OCI-LY7 (cell line): ENCODE measurements around the gene ARRDC1. TPM values are rescaled to one million over a fixed set of nuclear protein-coding genes. Genes with fewer than 3 reads are reported as not detected.

ENCODE experiments used
- BruUV-seq: library from RNA; stranded (reverse); fragments of 400-500 nt; replicated peaks from 2 replicates; lab custom pipeline; 2021; lab: Mats Ljungman, UMichigan
- CTCF ChIA-PET: fragments of 300-600 bp; sonication (Branson Sonifier 250); formaldehyde crosslinking; loops from one replicate; lab custom pipeline; 2022; ENCODE audit warnings: antibody characterized with exemption; ENCODE audit not compliant: unreplicated experiment; lab: Charles Lee
- POLR2A ChIA-PET: fragments of 300-600 bp; sonication (Branson Sonifier 250); formaldehyde crosslinking; loops from one replicate; lab custom pipeline; 2022; ENCODE audit warnings: antibody characterized with exemption; lab: Charles Lee
- DNase-seq: peaks from one replicate; pipeline ENCODE4 v3.0.0-alpha.2; 2015; ENCODE audit warnings: low spot score
- H2AFZ ChIP-seq: fragments of 200-600 bp; sonication (generic), shearing (Covaris generic); 2 replicates; pipeline ENCODE4 v1.6.1; 2014; ENCODE audit warnings: mild to moderate bottlenecking, antibody characterized with exemption, low read length, moderate library complexity
- H3K27ac ChIP-seq: fragments of 200-600 bp; sonication (generic); 2 replicates; pipeline ENCODE4 v1.5.1; 2014; ENCODE audit warnings: mixed run types, low read depth, mild to moderate bottlenecking, moderate library complexity, low read length, inconsistent platforms; ENCODE audit not compliant: poor library complexity, severe bottlenecking
- H3K36me3 ChIP-seq: fragments of 200-600 bp; sonication (generic); 2 replicates; pipeline ENCODE4 v1.6.1; 2014; ENCODE audit warnings: mild to moderate bottlenecking, antibody characterized with exemption, low read length, moderate library complexity, mixed read lengths; ENCODE audit not compliant: insufficient read depth
- H3K4me1 ChIP-seq: fragments of 200-600 bp; sonication (generic); 2 replicates; pipeline ENCODE4 v1.5.1; 2014; ENCODE audit warnings: mild to moderate bottlenecking, low read length; ENCODE audit not compliant: insufficient read depth, poor library complexity, severe bottlenecking
- H3K4me2 ChIP-seq: fragments of 200-600 bp; sonication (generic); 2 replicates; pipeline ENCODE4 v1.6.1; 2014; ENCODE audit warnings: mild to moderate bottlenecking, low read length
- H3K4me3 ChIP-seq: fragments of 200-600 bp; sonication (generic); 2 replicates; pipeline ENCODE4 v1.5.1; 2014; ENCODE audit warnings: mild to moderate bottlenecking, low read depth, low read length; ENCODE audit not compliant: poor library complexity, severe bottlenecking
- H3K79me2 ChIP-seq: fragments of 200-600 bp; sonication (generic); 2 replicates; pipeline ENCODE4 v1.6.1; 2016; ENCODE audit warnings: low read depth, mild to moderate bottlenecking, low read length, moderate library complexity, mixed read lengths; ENCODE audit not compliant: insufficient read depth
- H3K9me2 ChIP-seq: fragments of 200-600 bp; sonication (generic); 2 replicates; pipeline ENCODE4 v1.6.1; 2016; ENCODE audit warnings: mild to moderate bottlenecking, low read length, mixed read lengths; ENCODE audit not compliant: insufficient read depth
- H3K9me3 ChIP-seq: fragments of 200-600 bp; sonication (generic); 2 replicates; pipeline ENCODE4 v1.6.1; 2014; ENCODE audit warnings: mild to moderate bottlenecking, mixed run types, low read length, mixed read lengths
- H4K20me1 ChIP-seq: fragments of 200-600 bp; sonication (generic); 2 replicates; pipeline ENCODE4 v1.6.1; 2014; ENCODE audit warnings: mild to moderate bottlenecking, antibody characterized with exemption, low read length, moderate library complexity, mixed read lengths; ENCODE audit not compliant: insufficient read depth
- EZH2phosphoT487 ChIP-seq: fragments of 200-600 bp; sonication (generic); IDR thresholded peaks from 2 replicates; pipeline ENCODE4 v1.6.1; 2018; ENCODE audit warnings: low read depth, borderline replicate concordance, mild to moderate bottlenecking, mixed run types, antibody characterized with exemption, low read length, moderate library complexity, mixed read lengths
- intact Hi-C: fragments of 100-400 bp; cut with micrococcal nuclease; formaldehyde crosslinking; loops from one replicate; pipeline ENCODE4 v1.10.0; 2022; ENCODE audit not compliant: unreplicated experiment
- total RNA-seq, 2 experiments: library from RNA; depleted of rRNA in 1 of 2; stranded (reverse); fragments of >200 nt in 1 of 2; shearing (Covaris generic) in 1 of 2; gene quantifications; 2 replicates each; pipeline ENCODE4 v1.2.3, GENCODE V29; 2014 to 2022
- TF ChIP-seq, protein P1 (sequence below): fragments of 200-600 bp; sonication (generic); conservative IDR thresholded peaks from 2 replicates; pipeline ENCODE4 v1.5.1; 2014; ENCODE audit warnings: mild to moderate bottlenecking, antibody characterized with exemption, low read length, moderate library complexity, mixed read lengths

The ARRDC1 gene
- total RNA-seq, 2 experiments from 2014 or later: 59.6 to 70.3 TPM

DNA sequence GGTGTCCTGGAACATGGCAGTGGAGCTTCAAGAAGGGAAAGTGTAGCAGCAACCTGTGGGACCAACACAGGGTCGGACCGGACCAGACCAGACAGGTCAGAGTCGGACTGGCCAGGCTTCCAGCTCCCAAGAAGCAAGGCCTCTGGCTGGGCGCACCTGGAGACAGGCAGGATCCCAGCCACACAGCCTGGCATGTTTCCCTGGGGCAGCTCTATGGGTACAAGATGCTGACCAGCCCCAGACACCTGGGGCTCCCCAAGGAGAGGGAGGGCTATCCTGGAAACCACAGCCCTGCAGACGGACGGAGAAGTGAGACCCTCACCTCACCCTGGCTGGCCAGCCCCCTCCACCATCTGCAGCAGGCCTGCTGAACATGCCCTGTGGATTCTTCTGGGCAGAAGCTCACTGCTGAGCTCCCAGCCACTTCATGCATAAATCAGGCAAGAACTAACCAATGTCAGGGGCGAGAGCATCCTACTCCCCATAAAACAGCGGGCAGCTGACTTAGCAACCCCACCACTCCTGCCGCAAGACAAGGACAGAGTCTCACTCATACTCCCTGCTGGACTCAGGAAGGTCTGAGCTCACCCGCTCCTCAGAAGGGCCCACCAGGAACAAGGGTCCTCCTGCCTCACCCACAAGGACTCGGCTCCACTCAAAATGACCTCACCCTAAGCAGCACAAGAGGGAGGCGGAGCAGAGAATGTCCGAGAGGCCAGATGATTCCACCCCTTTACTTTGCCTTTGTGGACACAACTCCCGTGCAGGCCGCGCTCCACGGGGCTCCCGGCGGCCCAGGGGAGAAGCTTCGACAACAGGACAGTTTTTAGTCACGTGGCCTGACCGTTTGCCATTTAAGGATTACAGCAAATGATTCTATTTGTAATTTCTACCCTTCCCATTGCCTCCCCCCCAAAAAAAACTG is 23.9 kb upstream of the ARRDC1 start:
- POLR2A ChIA-PET: interaction anchor here (0.8 kb wide), 1 partner anchor 104 kb away, joined by 3 read pairs; no protein-coding TSS in a partner anchor

DNA sequence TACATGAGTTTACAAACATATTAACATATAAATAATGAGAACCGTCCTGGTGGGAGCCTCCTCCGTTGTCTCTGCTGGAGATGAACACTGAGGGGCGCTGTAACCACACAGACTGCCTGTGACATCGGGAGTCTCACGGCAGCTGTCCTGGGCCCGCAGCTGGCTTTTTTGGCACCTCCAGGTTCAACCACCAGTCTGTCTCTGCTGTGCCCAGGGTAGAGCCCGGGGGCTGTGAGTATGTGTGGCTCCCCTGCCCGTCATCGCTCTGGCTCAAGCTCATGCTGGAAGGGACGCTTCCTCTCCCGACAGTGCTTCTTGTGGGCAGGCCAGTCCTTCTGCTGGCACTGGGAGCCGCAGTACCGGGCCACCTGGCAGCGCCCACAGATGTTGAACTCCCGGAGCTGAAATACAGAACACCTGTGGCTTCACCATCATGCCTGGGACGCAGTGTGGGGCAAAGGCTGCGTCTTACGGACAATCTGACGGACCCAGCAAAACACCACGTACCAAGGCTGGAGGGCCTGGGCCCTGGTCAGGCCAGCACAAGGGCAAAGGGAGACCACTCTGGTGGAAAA is 23.1 kb upstream of the ARRDC1 start:
- intact Hi-C loops: no loop called here
- TF ChIP-seq EZH2phosphoT487: no peak
- TF ChIP-seq, protein P1, sequence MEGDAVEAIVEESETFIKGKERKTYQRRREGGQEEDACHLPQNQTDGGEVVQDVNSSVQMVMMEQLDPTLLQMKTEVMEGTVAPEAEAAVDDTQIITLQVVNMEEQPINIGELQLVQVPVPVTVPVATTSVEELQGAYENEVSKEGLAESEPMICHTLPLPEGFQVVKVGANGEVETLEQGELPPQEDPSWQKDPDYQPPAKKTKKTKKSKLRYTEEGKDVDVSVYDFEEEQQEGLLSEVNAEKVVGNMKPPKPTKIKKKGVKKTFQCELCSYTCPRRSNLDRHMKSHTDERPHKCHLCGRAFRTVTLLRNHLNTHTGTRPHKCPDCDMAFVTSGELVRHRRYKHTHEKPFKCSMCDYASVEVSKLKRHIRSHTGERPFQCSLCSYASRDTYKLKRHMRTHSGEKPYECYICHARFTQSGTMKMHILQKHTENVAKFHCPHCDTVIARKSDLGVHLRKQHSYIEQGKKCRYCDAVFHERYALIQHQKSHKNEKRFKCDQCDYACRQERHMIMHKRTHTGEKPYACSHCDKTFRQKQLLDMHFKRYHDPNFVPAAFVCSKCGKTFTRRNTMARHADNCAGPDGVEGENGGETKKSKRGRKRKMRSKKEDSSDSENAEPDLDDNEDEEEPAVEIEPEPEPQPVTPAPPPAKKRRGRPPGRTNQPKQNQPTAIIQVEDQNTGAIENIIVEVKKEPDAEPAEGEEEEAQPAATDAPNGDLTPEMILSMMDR: peak; percentile 76
- H3K9me3 ChIP-seq: no peaks in the 10 kb centered on the region
- peaks cover 72% of the 10 kb centered on the region for H3K36me3 ChIP-seq
- peaks cover 6% of the 10 kb centered on the region; the same call in 1 of the 2 replicates for H4K20me1 ChIP-seq
- DNase-seq: peak; percentile 57
- no peak overlapping the region for H3K4me3 ChIP-seq
- peaks cover 10% of the 10 kb centered on the region for H3K4me1 ChIP-seq
- H2AFZ ChIP-seq: no peak overlapping the region
- CTCF ChIA-PET: no interaction called here
- no peak overlapping the region for H3K4me2 ChIP-seq
- no peak overlapping the region for H3K27ac ChIP-seq
- no peaks in the 10 kb centered on the region for H3K9me2 ChIP-seq
- POLR2A ChIA-PET: no interaction called here
- peaks cover 13% of the 10 kb centered on the region for H3K79me2 ChIP-seq
- BruUV-seq: TSS peak; percentile 51

More for the DNA sequence above, 23.9 kb upstream of the ARRDC1 start:
- Histone ChIP-seq H2AFZ (no peak overlapping the region), H3K4me3 (no peak overlapping the region), H3K27ac (no peak overlapping the region), H3K4me1 (peaks cover 18% of the 10 kb centered on the region), H3K4me2 (no peak overlapping the region), H3K9me2 (no peaks in the 10 kb centered on the region), H3K9me3 (no peaks in the 10 kb centered on the region), H4K20me1 (peaks cover 6% of the 10 kb centered on the region; the same call in 1 of the 2 replicates), H3K79me2 (peaks cover 20% of the 10 kb centered on the region), H3K36me3 (peaks cover 70% of the 10 kb centered on the region)
- no peak for DNase-seq
- intact Hi-C loops: no loop called here
- CTCF ChIA-PET: no interaction called here
- BruUV-seq: no TSS peak
- TF ChIP-seq, protein P1: no peak
- TF ChIP-seq EZH2phosphoT487: no peak
